NCI-H345 treated with DMSO at 0.1 percent for 48 hours (cell line): ENCODE measurements around the gene SIPA1L3.

Experiments used
- DNase-seq: peaks from one replicate; lab custom pipeline; 2025; ENCODE audit not compliant: unreplicated experiment; lab: John Stamatoyannopoulos, UW

SIPA1L3 gene

GRCh38 chr19:38251564-38252051 is 344.6 kb downstream of the SIPA1L3 start:
- no peak for DNase-seq

GRCh38 chr19:38252385-38252784 is 345.4 kb downstream of the SIPA1L3 start:
- DNase-seq = no peak

GRCh38 chr19:38252941-38253691 is 346.1 kb downstream of the SIPA1L3 start:
- DNase-seq = no peak

GRCh38 chr19:38253788-38254187 is 346.8 kb downstream of the SIPA1L3 start:
- DNase-seq = no peak

GRCh38 chr19:38255383-38256014 is 348.5 kb downstream of the SIPA1L3 start:
- DNase-seq = no peak
